ENCODE measurements around the gene PES1.

DNA sequence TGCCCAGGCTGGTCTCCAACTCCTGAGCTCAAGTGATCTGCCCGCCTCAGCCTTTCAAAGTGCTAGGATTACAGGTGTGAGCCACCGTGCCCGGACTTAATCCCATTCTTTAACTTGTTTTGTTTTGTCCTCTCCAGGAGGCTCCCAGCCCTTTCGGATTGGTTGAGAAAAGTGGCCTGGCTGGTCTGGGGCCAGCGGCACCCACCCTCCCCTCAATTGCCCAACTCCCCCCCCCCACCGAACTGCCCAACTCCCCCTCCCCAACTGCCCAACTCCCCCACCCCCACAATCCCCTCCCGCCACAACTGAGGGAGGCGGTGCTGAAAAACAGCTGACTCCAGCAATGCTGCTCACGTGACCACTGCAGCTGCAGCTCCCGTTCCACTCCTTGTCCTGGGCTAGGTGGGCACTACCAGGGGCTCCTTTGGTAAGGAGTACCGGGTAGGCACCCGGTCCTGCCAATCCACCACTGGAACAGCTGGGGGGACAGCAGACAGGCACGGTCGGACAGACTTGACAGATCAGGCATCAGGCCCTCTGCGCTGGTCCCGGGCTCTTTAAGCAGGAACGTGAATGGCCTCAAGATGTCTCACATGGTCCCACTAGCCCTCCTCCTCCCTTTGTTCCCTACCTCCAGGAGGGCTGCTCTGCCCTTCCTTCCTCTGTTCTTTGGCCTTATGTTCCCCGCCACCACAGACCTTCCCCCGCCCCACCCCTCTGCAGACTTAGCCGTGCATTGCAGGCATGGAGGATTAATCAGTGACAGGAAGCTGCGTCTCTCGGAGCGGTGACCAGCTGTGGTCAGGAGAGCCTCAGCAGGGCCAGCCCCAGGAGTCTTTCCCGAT is 15.0 kb upstream of the PES1 start, which contains the start of gene TCN2:
- TF ChIP-seq TAF1 (IDR thresholded peaks at IDR 0.05; ENCODE audit: low read depth) = no peak
- TF ChIP-seq NFIC (IDR thresholded peaks at IDR 0.05) = no peak
- TF ChIP-seq, protein P1, sequence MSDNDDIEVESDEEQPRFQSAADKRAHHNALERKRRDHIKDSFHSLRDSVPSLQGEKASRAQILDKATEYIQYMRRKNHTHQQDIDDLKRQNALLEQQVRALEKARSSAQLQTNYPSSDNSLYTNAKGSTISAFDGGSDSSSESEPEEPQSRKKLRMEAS (IDR thresholded peaks at IDR 0.05) = peak; percentile 72
- TF ChIP-seq, protein P2, sequence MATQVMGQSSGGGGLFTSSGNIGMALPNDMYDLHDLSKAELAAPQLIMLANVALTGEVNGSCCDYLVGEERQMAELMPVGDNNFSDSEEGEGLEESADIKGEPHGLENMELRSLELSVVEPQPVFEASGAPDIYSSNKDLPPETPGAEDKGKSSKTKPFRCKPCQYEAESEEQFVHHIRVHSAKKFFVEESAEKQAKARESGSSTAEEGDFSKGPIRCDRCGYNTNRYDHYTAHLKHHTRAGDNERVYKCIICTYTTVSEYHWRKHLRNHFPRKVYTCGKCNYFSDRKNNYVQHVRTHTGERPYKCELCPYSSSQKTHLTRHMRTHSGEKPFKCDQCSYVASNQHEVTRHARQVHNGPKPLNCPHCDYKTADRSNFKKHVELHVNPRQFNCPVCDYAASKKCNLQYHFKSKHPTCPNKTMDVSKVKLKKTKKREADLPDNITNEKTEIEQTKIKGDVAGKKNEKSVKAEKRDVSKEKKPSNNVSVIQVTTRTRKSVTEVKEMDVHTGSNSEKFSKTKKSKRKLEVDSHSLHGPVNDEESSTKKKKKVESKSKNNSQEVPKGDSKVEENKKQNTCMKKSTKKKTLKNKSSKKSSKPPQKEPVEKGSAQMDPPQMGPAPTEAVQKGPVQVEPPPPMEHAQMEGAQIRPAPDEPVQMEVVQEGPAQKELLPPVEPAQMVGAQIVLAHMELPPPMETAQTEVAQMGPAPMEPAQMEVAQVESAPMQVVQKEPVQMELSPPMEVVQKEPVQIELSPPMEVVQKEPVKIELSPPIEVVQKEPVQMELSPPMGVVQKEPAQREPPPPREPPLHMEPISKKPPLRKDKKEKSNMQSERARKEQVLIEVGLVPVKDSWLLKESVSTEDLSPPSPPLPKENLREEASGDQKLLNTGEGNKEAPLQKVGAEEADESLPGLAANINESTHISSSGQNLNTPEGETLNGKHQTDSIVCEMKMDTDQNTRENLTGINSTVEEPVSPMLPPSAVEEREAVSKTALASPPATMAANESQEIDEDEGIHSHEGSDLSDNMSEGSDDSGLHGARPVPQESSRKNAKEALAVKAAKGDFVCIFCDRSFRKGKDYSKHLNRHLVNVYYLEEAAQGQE (IDR thresholded peaks at IDR 0.05; ENCODE audit: low read depth) = no peak
- TF ChIP-seq FOXM1 (IDR thresholded peaks at IDR 0.05; ENCODE audit: borderline replicate concordance, low read depth) = no peak
- no peak for TF ChIP-seq CREB1 (IDR thresholded peaks at IDR 0.05; ENCODE audit: low read depth)

All from Ishikawa (cell line).